ENCODE data around the gene GNAS. TPM values are rescaled to one million over a fixed set of nuclear protein-coding genes. Genes with fewer than 3 reads are reported as not detected.
"Not testable (repeated sequence)": the region's sequence is repeated elsewhere in the genome, so short reads cannot be mapped to it uniquely, and the experiment has no call there.

Gene GNAS
- polyA plus RNA-seq, 5 donors: 1,613 to 2,188 (median 1,845) TPM

GRCh38 chr20:58822748-58823730, 29.5 kb upstream of the GNAS start:
- DNase-seq: no peak

GRCh38 chr20:58824843-58825242, 27.7 kb upstream of the GNAS start:
- DNase-seq: no peak

GRCh38 chr20:58825450-58825849, 27.1 kb upstream of the GNAS start:
- DNase-seq: no peak

- DNase-seq: no peak
Measured at GRCh38 chr20:58826271-58826670, 26.2 kb upstream of the GNAS start.

- no peak for DNase-seq
Measured at GRCh38 chr20:58828136-58828535, 24.4 kb upstream of the GNAS start.

- not testable (repeated sequence) for DNase-seq
Measured at GRCh38 chr20:58828804-58829203, 23.7 kb upstream of the GNAS start.

DNA sequence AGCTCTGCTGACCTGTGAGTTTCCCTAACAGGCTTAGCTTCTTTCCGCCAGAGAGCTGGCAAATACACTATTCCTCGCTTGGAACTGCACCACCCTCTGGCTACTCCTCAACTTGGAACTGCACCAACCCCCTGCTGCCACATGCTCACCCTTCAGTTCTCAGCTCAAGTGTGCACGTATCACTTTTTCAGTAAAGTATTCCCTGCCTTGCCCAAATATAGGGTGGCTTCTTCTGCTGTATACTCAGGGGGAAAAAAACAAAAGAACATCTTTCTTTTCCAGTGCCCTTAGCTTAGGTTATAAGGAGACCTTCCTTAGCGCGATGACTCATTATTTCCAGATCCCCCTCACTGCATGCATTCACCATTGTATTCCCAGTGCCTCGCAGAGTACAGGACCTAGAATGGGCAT, 23.0 kb upstream of the GNAS start:
- DNase-seq: no peak

DNA sequence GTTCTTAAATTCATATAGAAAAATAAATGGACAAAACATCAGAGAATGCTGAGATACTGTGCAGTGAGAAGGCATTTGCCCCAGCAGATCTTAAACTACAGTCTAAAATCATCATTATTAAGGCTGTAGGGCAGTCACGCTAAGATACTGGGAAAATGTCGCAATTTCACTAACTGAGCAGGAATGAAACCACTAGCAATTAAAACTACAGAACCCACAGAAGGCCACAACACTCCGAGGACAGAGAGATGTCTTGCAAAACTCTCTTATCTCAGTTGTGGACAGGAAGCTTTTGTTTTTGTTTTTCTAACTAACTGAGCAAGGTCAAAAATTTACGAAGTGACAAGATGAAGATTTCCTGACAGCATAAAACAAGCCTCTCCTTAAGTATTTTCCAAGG, 20.1 kb upstream of the GNAS start:
- DNase-seq: no peak

- no peak for DNase-seq
Measured at GRCh38 chr20:58833921-58834320, 18.6 kb upstream of the GNAS start.

DNA sequence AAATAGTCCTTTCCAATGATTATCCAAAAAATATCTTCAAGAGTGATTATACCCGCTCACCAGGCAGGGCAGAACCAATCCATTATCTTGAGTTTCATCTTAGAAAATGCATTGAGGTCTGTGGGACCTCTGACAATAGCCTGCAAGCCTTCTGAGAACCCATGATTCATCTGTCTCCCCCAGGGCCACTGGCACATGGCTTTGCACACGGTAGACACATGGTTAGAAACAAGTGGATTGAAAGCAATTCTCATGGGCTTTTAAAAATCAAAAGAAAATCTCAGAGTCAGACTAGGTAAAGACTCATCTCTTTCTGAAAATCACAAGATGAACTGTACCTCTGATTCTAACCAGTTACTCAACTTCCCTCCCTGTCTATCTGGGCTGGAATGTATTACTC, 17.3 kb upstream of the GNAS start:
- no peak for DNase-seq

- no peak for DNase-seq
Measured at GRCh38 chr20:58836616-58837204, 15.8 kb upstream of the GNAS start.

GRCh38 chr20:58837717-58838116, 14.8 kb upstream of the GNAS start:
- DNase-seq: no peak

GRCh38 chr20:58838174-58838573, 14.3 kb upstream of the GNAS start:
- DNase-seq: no peak

DNA sequence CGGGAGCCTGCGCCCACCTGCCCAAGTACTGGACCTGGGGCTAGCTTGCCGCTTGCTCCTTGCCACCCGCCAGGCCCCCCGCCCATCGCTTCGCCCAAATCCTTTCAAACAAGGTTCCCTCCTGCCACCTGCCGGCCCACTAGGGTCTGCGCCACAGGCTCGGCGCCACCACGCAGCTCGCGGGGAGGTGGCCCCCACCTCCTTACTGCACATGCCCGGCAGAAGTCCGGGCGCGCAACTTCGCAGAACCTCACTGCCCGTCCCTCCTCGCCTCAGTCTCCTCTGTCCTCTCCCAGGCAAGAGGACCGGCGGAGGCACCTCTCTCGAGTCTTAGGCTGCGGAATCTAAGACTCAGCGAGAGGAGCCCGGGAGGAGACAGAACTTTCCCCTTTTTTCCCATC, 13.0 kb upstream of the GNAS start:
- no peak for DNase-seq

- DNase-seq: no peak
Measured at GRCh38 chr20:58839991-58840747, 12.3 kb upstream of the GNAS start.

- DNase-seq: no peak
Measured at GRCh38 chr20:58840816-58841538, 11.5 kb upstream of the GNAS start.

- no peak for DNase-seq
Measured at GRCh38 chr20:58841539-58842264, 10.8 kb upstream of the GNAS start.

GRCh38 chr20:58842276-58842675, 10.2 kb upstream of the GNAS start:
- no peak for DNase-seq

DNA sequence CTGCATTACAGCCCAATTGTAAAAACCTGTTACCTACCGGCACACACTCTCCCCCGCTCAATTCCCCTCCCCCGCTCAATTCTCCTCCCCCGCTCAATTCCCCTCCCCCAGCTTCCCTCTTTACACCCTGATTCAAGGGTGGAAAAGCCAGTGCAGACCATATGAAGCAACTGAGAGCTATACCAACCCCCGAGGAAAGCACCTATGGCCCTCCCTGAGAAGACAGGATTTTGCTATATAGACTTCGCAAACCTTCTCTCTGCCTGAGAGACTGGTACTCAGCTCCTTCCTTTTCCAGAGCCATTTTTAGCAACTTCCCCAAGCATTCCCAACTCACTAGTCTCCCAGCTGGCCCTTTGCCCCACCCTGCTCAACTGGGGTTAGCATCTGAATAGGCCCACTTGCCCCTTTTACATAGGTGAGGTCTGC, 9.4 kb upstream of the GNAS start:
- DNase-seq: no peak

DNA sequence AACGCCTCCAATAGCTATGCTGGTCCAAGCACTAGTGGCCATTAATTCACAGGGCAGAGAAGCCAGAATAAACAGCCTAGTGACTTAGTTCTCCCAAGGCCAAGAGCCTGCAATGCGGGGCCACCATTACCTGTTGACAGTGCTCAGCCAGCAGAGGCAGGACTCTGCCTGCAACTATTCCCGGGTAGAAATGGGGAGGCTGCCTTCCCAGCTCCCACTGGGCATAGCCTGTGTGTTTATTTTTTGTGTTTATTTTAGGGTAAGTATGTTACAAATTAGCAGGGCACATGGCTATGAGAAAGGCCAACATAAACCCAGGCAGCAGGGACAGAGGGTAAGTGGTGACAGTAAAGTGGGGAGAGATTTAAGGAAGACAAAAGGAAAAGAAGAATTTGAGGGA, 6.8 kb upstream of the GNAS start:
- no peak for DNase-seq

GRCh38 chr20:58847463-58847862, 5.1 kb upstream of the GNAS start:
- no peak for DNase-seq

Measured in right lung (tissue), 5 donors.